Measurements from ENCODE around the gene OXNAD1. TPM values are rescaled to one million over a fixed set of nuclear protein-coding genes. Genes with fewer than 3 reads are reported as not detected.

The OXNAD1 gene
- total RNA-seq, 1 donor from 2014 or later = 18.8 TPM

- Histone ChIP-seq H3K4me3 (ENCODE audit: low read depth, low read length) (no peak overlapping the region), H3K36me3 (ENCODE audit: control insufficient read depth, insufficient read depth, low read length) (no peaks in the 10 kb centered on the region), H3K27me3 (ENCODE audit: control insufficient read depth, insufficient read depth, low read length) (no peaks in the 10 kb centered on the region)
- no peak for DNase-seq (ENCODE audit: low read depth)
- no peak for TF ChIP-seq CTCF (IDR thresholded peaks at IDR 0.05; ENCODE audit: insufficient read depth, low read length, poor library complexity, severe bottlenecking)
Measured at GRCh38 chr3:16252988-16253387, 12.0 kb upstream of the OXNAD1 start.

GRCh38 chr3:16253601-16254000 lies 11.4 kb upstream of the OXNAD1 start:
- Histone ChIP-seq H3K36me3 (ENCODE audit: control insufficient read depth, insufficient read depth, low read length) (no peaks in the 10 kb centered on the region), H3K27me3 (ENCODE audit: control insufficient read depth, insufficient read depth, low read length) (no peaks in the 10 kb centered on the region), H3K4me3 (ENCODE audit: low read depth, low read length) (no peak overlapping the region)
- DNase-seq (ENCODE audit: low read depth) = no peak
- no peak for TF ChIP-seq CTCF (IDR thresholded peaks at IDR 0.05; ENCODE audit: insufficient read depth, low read length, poor library complexity, severe bottlenecking)

GRCh38 chr3:16254916-16255315 lies 10.1 kb upstream of the OXNAD1 start:
- no peak for DNase-seq (ENCODE audit: low read depth)
- H3K4me3 ChIP-seq (ENCODE audit: low read depth, low read length) = no peak overlapping the region
- no peak for TF ChIP-seq CTCF (IDR thresholded peaks at IDR 0.05; ENCODE audit: insufficient read depth, low read length, poor library complexity, severe bottlenecking)
- no peaks in the 10 kb centered on the region for H3K36me3 ChIP-seq (ENCODE audit: control insufficient read depth, insufficient read depth, low read length)
- no peaks in the 10 kb centered on the region for H3K27me3 ChIP-seq (ENCODE audit: control insufficient read depth, insufficient read depth, low read length)

DNA sequence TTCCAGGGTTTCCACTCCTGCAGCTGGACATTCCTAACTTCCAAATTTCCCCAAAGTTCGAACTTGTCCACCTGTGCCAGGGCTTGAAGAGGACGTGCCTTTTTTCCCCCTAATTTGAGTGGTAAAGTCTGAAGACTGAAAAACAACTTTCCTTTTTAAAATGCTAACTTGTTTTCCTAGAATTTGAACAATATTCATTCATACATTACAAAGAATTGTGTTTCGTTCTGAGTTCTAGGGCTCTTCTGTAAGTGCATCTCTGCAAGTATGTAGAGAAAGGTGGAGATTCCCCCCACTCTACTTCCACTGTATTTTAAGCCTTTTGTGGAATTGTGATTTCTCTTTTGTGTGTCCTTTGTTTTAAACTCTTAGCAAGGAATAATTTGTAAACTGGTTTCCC lies 9.7 kb upstream of the OXNAD1 start:
- Histone ChIP-seq H3K36me3 (ENCODE audit: control insufficient read depth, insufficient read depth, low read length) (no peaks in the 10 kb centered on the region), H3K4me3 (ENCODE audit: low read depth, low read length) (no peak overlapping the region), H3K27me3 (ENCODE audit: control insufficient read depth, insufficient read depth, low read length) (no peaks in the 10 kb centered on the region)
- no peak for TF ChIP-seq CTCF (IDR thresholded peaks at IDR 0.05; ENCODE audit: insufficient read depth, low read length, poor library complexity, severe bottlenecking)
- no peak for DNase-seq (ENCODE audit: low read depth)

- no peak for DNase-seq (ENCODE audit: low read depth)
- no peak overlapping the region for H3K4me3 ChIP-seq (ENCODE audit: low read depth, low read length)
- no peak for TF ChIP-seq CTCF (IDR thresholded peaks at IDR 0.05; ENCODE audit: insufficient read depth, low read length, poor library complexity, severe bottlenecking)
- H3K27me3 ChIP-seq (ENCODE audit: control insufficient read depth, insufficient read depth, low read length) = no peaks in the 10 kb centered on the region
- H3K36me3 ChIP-seq (ENCODE audit: control insufficient read depth, insufficient read depth, low read length) = no peaks in the 10 kb centered on the region
Measured at GRCh38 chr3:16255726-16256125, 9.3 kb upstream of the OXNAD1 start.

GRCh38 chr3:16257309-16257708 lies 7.7 kb upstream of the OXNAD1 start:
- no peak for DNase-seq (ENCODE audit: low read depth)
- no peak for TF ChIP-seq CTCF (IDR thresholded peaks at IDR 0.05; ENCODE audit: insufficient read depth, low read length, poor library complexity, severe bottlenecking)
- Histone ChIP-seq H3K4me3 (ENCODE audit: low read depth, low read length) (no peak overlapping the region), H3K27me3 (ENCODE audit: control insufficient read depth, insufficient read depth, low read length) (no peaks in the 10 kb centered on the region), H3K36me3 (ENCODE audit: control insufficient read depth, insufficient read depth, low read length) (no peaks in the 10 kb centered on the region)

Data from kidney epithelial cell (primary cell).